HepG2 (cell line): ENCODE measurements around the gene CD300A. TPM values are rescaled to one million over a fixed set of nuclear protein-coding genes. Genes with fewer than 3 reads are reported as not detected.
A peak's percentile ranks its signal among the peaks of the same experiment; 100 is the strongest.

Experiments
- ATF4 ChIP-seq, 2 experiments: fragments of 450-650 bp in 1 of 2; sonication (generic) in 1 of 2; formaldehyde crosslinking; IDR thresholded peaks; 2 replicates each; pipeline versions ENCODE4 v1.5.0 to v1.8.0; 2020 to 2022; ENCODE audit warnings: mild to moderate bottlenecking in 1 of 2, missing genetic modification reagents in 1 of 2
- CENPX ChIP-seq: sonication (generic); formaldehyde crosslinking; IDR thresholded peaks from 2 replicates; pipeline ENCODE4 v1.9.0; 2021; ENCODE audit warnings: mild to moderate bottlenecking, missing genetic modification reagents, moderate library complexity
- DDIT3 ChIP-seq: sonication (generic); formaldehyde crosslinking; IDR thresholded peaks from 2 replicates; pipeline ENCODE4 v1.4.0; 2020; ENCODE audit warnings: mild to moderate bottlenecking, missing genetic modification reagents
- DRAP1 ChIP-seq: IDR thresholded peaks from 2 replicates; pipeline ENCODE4 v1.6.1; 2016; ENCODE audit warnings: missing genetic modification reagents, missing compliant biosample characterization
- HIC2 ChIP-seq: sonication (generic); formaldehyde crosslinking; IDR thresholded peaks from 2 replicates; pipeline ENCODE4 v1.9.0; 2022; ENCODE audit warnings: low read depth, missing genetic modification reagents
- HMG20B ChIP-seq: conservative IDR thresholded peaks from 2 replicates; pipeline ENCODE4 v1.6.1; 2016; ENCODE audit warnings: missing genetic modification reagents, missing compliant biosample characterization
- JUN ChIP-seq: sonication (generic); formaldehyde crosslinking; IDR thresholded peaks from 2 replicates; pipeline ENCODE4 v1.4.0; 2020; ENCODE audit warnings: mild to moderate bottlenecking, missing genetic modification reagents
- MED8 ChIP-seq: sonication (generic); formaldehyde crosslinking; IDR thresholded peaks from 2 replicates; pipeline ENCODE4 v1.8.1; 2023; ENCODE audit warnings: mild to moderate bottlenecking, missing genetic modification reagents; ENCODE audit not compliant: insufficient replicate concordance
- MZF1 ChIP-seq: sonication (generic); formaldehyde crosslinking; IDR thresholded peaks from 2 replicates; pipeline ENCODE4 v1.8.1; 2023; ENCODE audit warnings: mild to moderate bottlenecking, missing genetic modification reagents, borderline replicate concordance
- NAIF1 ChIP-seq: sonication (generic); formaldehyde crosslinking; IDR thresholded peaks from 2 replicates; pipeline ENCODE4 v1.5.0; 2020; ENCODE audit warnings: mild to moderate bottlenecking, missing genetic modification reagents, borderline replicate concordance
- NCOA2 ChIP-seq: sonication (generic); formaldehyde crosslinking; IDR thresholded peaks from 2 replicates; pipeline ENCODE4 v1.8.0; 2022; ENCODE audit warnings: inconsistent platforms
- NR2C2 ChIP-seq: sonication (generic); formaldehyde crosslinking; IDR thresholded peaks from 2 replicates; pipeline ENCODE4 v1.4.0; 2020; ENCODE audit warnings: missing genetic modification reagents, mild to moderate bottlenecking, moderate library complexity, borderline replicate concordance
- PLRG1 ChIP-seq: fragments of 450-650 bp; conservative IDR thresholded peaks from 2 replicates; pipeline ENCODE4 v1.6.1; 2016
- POLR2A ChIP-seq, 2 experiments: IDR thresholded peaks; 2 replicates each; pipeline ENCODE4 v1.6.1; 2011; ENCODE audit warnings: low read depth in 2 of 2, low read length in 2 of 2, mild to moderate bottlenecking in 1 of 2, moderate library complexity in 1 of 2; ENCODE audit not compliant: insufficient read depth in 1 of 2
- RAD21 ChIP-seq: fragments of 450-650 bp; formaldehyde crosslinking; IDR thresholded peaks from 2 replicates; pipeline ENCODE4 v1.5.0; 2020; ENCODE audit warnings: mild to moderate bottlenecking
- RBM39 ChIP-seq: fragments of 200-400 bp; formaldehyde crosslinking; IDR thresholded peaks from one replicate; pipeline ENCODE4 v1.6.1; 2018; ENCODE audit warnings: antibody characterized with exemption, mild to moderate bottlenecking, low read depth, low read length; ENCODE audit not compliant: poor library complexity, severe bottlenecking
- SCMH1 ChIP-seq: sonication (generic); formaldehyde crosslinking; IDR thresholded peaks from 2 replicates; pipeline ENCODE4 v1.9.0; 2021; ENCODE audit warnings: missing genetic modification reagents, mild to moderate bottlenecking, borderline replicate concordance
- SIX4 ChIP-seq: sonication (generic); formaldehyde crosslinking; IDR thresholded peaks from 2 replicates; pipeline ENCODE4 v1.4.0; 2020; ENCODE audit warnings: missing genetic modification reagents
- TFAP4 ChIP-seq: sonication (generic); IDR thresholded peaks from 2 replicates; pipeline ENCODE4 v1.6.1; 2016; ENCODE audit warnings: low read depth, borderline replicate concordance
- TMF1 ChIP-seq: sonication (generic); formaldehyde crosslinking; IDR thresholded peaks from 2 replicates; pipeline ENCODE4 v1.8.1; 2022; ENCODE audit warnings: low read depth, missing genetic modification reagents
- ZBTB1 ChIP-seq: sonication (generic); formaldehyde crosslinking; IDR thresholded peaks from 2 replicates; pipeline ENCODE4 v1.4.0; 2020; ENCODE audit warnings: missing genetic modification reagents, borderline replicate concordance
- ZNF34 ChIP-seq: sonication (generic); formaldehyde crosslinking; IDR thresholded peaks from 2 replicates; pipeline ENCODE4 v1.4.0; 2020; ENCODE audit warnings: mild to moderate bottlenecking, missing genetic modification reagents, borderline replicate concordance
- ZNF382 ChIP-seq: sonication (generic); formaldehyde crosslinking; IDR thresholded peaks from 2 replicates; pipeline ENCODE4 v1.5.0; 2020; ENCODE audit warnings: missing genetic modification reagents, mild to moderate bottlenecking, borderline replicate concordance
- ZNF556 ChIP-seq: sonication (generic); formaldehyde crosslinking; IDR thresholded peaks from 2 replicates; pipeline ENCODE4 v1.4.0; 2020; ENCODE audit warnings: mild to moderate bottlenecking, missing genetic modification reagents, borderline replicate concordance
- ZNF709 ChIP-seq: sonication (generic); formaldehyde crosslinking; IDR thresholded peaks from 2 replicates; pipeline ENCODE4 v1.5.0; 2020; ENCODE audit warnings: mild to moderate bottlenecking, missing genetic modification reagents
- ZNF781 ChIP-seq: sonication (generic); formaldehyde crosslinking; IDR thresholded peaks from 2 replicates; pipeline ENCODE4 v1.5.1; 2020; ENCODE audit warnings: borderline replicate concordance, mild to moderate bottlenecking, missing genetic modification reagents; ENCODE audit errors: not compliant biosample characterization
- ZNF850 ChIP-seq: sonication (generic); formaldehyde crosslinking; conservative IDR thresholded peaks from 2 replicates; pipeline ENCODE4 v1.9.0; 2021; ENCODE audit warnings: mild to moderate bottlenecking, missing genetic modification reagents
- polyA plus RNA-seq, 8 experiments: library from polyadenylated mRNA; depleted of rRNA in 3 of 8; stranded (reverse) in 7 of 8; unstranded in 1 of 8; fragments of >200 nt; fragmentation: Illumina TruSeq in 4 of 8; extraction: Trizol in 4 of 8; gene quantifications; 2 replicates each; pipeline versions ENCODE4 v1.2.1 to v1.2.3, GENCODE V29; 2011 to 2016; ENCODE audit warnings: low read depth in 4 of 8, missing spikeins in 1 of 8, mixed read lengths in 1 of 8; ENCODE audit not compliant: insufficient read depth in 1 of 8
- total RNA-seq, 5 experiments: library from RNA; depleted of rRNA; stranded (reverse); fragments of >200 nt; fragmentation: Illumina TruSeq; extraction: Trizol; gene quantifications; 2 replicates each; pipeline ENCODE4 v1.2.3, GENCODE V29; 2016; ENCODE audit warnings: low read depth in 1 of 5

Gene CD300A
- total and polyA plus RNA-seq, 2 of the 13 experiments (the other 11 are each of a cell fraction or from before 2014, with no cell fraction given): not detected

GRCh38 chr17:74427048-74427762 is 39.2 kb upstream of the CD300A start (continued):
- TF ChIP-seq ZNF781 (CRISPR knock-in tag) (no peak), PLRG1 (no peak), NAIF1 (CRISPR knock-in tag) (no peak), HIC2 (CRISPR knock-in tag) (peak; percentile 89), ATF4 (CRISPR knock-in tag; IDR thresholded peaks at IDR 0.05) (no peak), ZNF709 (CRISPR knock-in tag) (no peak), RBM39 (no peak), ZNF34 (CRISPR knock-in tag) (0 out of 2 replicates have a peak, but pooled peaks have one; percentile 73), RAD21 (CRISPR knock-in tag) (no peak; the same call in 1 of the 2 replicates), CENPX (CRISPR knock-in tag) (no peak), ZNF850 (CRISPR knock-in tag) (no peak), ZNF556 (no peak), TFAP4 (peak; percentile 89; the same call in 1 of the 2 replicates), POLR2A (IDR thresholded peaks at IDR 0.05; ENCODE audit: insufficient read depth in 1 of 2, low read depth in 2 of 2, low read length in 2 of 2) (peak; percentile 93 to 97), DRAP1 (CRISPR knock-in tag) (peak; percentile 96), TMF1 (CRISPR knock-in tag) (peak; percentile 31; the same call in 1 of the 2 replicates), SCMH1 (CRISPR knock-in tag) (no peak), SIX4 (peak; percentile 85), JUN (CRISPR knock-in tag) (peak; percentile 28; the same call in 1 of the 2 replicates), ZNF382 (CRISPR knock-in tag) (no peak), NR2C2 (CRISPR knock-in tag) (no peak), DDIT3 (CRISPR knock-in tag) (no peak), NCOA2 (peak; percentile 74), MZF1 (CRISPR knock-in tag) (no peak), HMG20B (CRISPR knock-in tag) (no peak), MED8 (CRISPR knock-in tag) (peak; percentile 92), ZBTB1 (no peak)
